ENCODE measurements around the gene MEMO1.

DNA sequence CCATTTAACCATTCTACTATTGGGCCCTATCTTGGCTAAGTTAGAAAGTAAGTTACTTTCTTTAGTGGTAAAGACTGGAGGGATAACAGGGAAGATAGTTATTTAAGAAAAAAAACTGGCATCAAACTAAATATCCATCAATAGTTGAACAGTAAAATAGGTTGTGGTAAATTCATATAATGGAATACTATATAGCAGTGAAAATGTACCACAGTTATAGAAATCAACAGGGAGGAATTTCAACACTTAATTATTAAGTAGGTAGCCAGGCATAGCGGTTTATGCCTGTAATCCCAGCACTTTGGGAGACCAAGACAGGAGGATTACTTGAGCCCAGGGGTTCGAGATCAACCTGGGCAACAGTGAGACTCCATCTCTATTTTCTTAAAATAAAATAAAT, 49.5 kb upstream of the MEMO1 start:
- no peak for TF ChIP-seq SMAD1 (IDR thresholded peaks at IDR 0.05; ENCODE audit: low read depth, low read length, partially characterized antibody)
- TF ChIP-seq ESRRA (IDR thresholded peaks at IDR 0.05; ENCODE audit: borderline replicate concordance, low read depth): no peak
- no peak for TF ChIP-seq EZH2 (IDR thresholded peaks at IDR 0.05; ENCODE audit: borderline replicate concordance, low read depth, low read length)
- no peak for TF ChIP-seq FOXP1 (CRISPR knock-in tag; IDR thresholded peaks at IDR 0.05)
- TF ChIP-seq, protein P1, sequence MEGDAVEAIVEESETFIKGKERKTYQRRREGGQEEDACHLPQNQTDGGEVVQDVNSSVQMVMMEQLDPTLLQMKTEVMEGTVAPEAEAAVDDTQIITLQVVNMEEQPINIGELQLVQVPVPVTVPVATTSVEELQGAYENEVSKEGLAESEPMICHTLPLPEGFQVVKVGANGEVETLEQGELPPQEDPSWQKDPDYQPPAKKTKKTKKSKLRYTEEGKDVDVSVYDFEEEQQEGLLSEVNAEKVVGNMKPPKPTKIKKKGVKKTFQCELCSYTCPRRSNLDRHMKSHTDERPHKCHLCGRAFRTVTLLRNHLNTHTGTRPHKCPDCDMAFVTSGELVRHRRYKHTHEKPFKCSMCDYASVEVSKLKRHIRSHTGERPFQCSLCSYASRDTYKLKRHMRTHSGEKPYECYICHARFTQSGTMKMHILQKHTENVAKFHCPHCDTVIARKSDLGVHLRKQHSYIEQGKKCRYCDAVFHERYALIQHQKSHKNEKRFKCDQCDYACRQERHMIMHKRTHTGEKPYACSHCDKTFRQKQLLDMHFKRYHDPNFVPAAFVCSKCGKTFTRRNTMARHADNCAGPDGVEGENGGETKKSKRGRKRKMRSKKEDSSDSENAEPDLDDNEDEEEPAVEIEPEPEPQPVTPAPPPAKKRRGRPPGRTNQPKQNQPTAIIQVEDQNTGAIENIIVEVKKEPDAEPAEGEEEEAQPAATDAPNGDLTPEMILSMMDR (IDR thresholded peaks at IDR 0.05 in 2 of 3, conservative IDR thresholded peaks at IDR 0.05 in 1 of 3; ENCODE audit: insufficient read depth in 2 of 3, low read depth in 1 of 3, low read length in 3 of 3): no peak
- TF ChIP-seq HNRNPK (IDR thresholded peaks at IDR 0.05; ENCODE audit: low read depth, low read length, poor library complexity, severe bottlenecking): no peak
- TF ChIP-seq, protein P2, sequence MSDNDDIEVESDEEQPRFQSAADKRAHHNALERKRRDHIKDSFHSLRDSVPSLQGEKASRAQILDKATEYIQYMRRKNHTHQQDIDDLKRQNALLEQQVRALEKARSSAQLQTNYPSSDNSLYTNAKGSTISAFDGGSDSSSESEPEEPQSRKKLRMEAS (CRISPR knock-in tag; IDR thresholded peaks at IDR 0.05): no peak
- TF ChIP-seq U2AF1 (optimal IDR thresholded peaks at IDR 0.05; ENCODE audit: low read depth, low read length): no peak
- TF ChIP-seq RAD21 (CRISPR knock-in tag; conservative IDR thresholded peaks at IDR 0.05 in 1 of 2, IDR thresholded peaks at IDR 0.05 in 1 of 2): no peak
- TF ChIP-seq KLF6 (CRISPR knock-in tag; IDR thresholded peaks at IDR 0.05; ENCODE audit: borderline replicate concordance): no peak
- TF ChIP-seq, protein P3, sequence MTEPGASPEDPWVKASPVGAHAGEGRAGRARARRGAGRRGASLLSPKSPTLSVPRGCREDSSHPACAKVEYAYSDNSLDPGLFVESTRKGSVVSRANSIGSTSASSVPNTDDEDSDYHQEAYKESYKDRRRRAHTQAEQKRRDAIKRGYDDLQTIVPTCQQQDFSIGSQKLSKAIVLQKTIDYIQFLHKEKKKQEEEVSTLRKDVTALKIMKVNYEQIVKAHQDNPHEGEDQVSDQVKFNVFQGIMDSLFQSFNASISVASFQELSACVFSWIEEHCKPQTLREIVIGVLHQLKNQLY (CRISPR knock-in tag; conservative IDR thresholded peaks at IDR 0.05): no peak
- no peak for TF ChIP-seq PHF8 (IDR thresholded peaks at IDR 0.05; ENCODE audit: borderline replicate concordance, low read length)
- TF ChIP-seq, protein P4, sequence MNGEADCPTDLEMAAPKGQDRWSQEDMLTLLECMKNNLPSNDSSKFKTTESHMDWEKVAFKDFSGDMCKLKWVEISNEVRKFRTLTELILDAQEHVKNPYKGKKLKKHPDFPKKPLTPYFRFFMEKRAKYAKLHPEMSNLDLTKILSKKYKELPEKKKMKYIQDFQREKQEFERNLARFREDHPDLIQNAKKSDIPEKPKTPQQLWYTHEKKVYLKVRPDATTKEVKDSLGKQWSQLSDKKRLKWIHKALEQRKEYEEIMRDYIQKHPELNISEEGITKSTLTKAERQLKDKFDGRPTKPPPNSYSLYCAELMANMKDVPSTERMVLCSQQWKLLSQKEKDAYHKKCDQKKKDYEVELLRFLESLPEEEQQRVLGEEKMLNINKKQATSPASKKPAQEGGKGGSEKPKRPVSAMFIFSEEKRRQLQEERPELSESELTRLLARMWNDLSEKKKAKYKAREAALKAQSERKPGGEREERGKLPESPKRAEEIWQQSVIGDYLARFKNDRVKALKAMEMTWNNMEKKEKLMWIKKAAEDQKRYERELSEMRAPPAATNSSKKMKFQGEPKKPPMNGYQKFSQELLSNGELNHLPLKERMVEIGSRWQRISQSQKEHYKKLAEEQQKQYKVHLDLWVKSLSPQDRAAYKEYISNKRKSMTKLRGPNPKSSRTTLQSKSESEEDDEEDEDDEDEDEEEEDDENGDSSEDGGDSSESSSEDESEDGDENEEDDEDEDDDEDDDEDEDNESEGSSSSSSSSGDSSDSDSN (IDR thresholded peaks at IDR 0.05; ENCODE audit: borderline replicate concordance in 1 of 2, low read depth in 2 of 2, low read length in 2 of 2): no peak
